Naive thymus-derived CD4-positive, alpha-beta T cell (primary cell): ENCODE data around the gene TRAF5. TPM values are rescaled to one million over a fixed set of nuclear protein-coding genes. Genes with fewer than 3 reads are reported as not detected.
A peak's percentile ranks its signal among the peaks of the same experiment; 100 is the strongest.

Source experiments
- ATAC-seq: fragments of 150-1000 bp; cut with Tn5 transposase; 2 replicates; pipeline ENCODE4 v1.10.0; 2021; ENCODE audit warnings: mild to moderate bottlenecking, moderate library complexity
- CTCF ChIA-PET: fragments of 350-600 bp; sonication (Branson Sonifier 250); formaldehyde crosslinking; loops from one replicate; lab custom pipeline; 2021; ENCODE audit warnings: antibody characterized with exemption; lab: Charles Lee
- POLR2A ChIA-PET: fragments of 350-600 bp; sonication (Branson Sonifier 250); formaldehyde crosslinking; loops from one replicate; lab custom pipeline; 2021; ENCODE audit warnings: antibody characterized with exemption, inconsistent platforms; lab: Charles Lee
- DNase-seq, 9 donors: peaks; one replicate each; pipeline versions ENCODE4 v3.0.0 to v3.0.0-alpha.2; 2020 to 2022; ENCODE audit warnings: mixed read lengths in 1 of 9
- H3K27ac ChIP-seq: one replicate; pipeline ENCODE4 v1.7.0; 2013; ENCODE audit warnings: mild to moderate bottlenecking, low read depth, low read length, moderate library complexity
- H3K27me3 ChIP-seq, 2 donors: one replicate each; pipeline ENCODE4 v1.7.0; 2013; ENCODE audit warnings: low read length in 2 of 2, mild to moderate bottlenecking in 2 of 2, moderate library complexity in 2 of 2; ENCODE audit not compliant: control insufficient read depth in 2 of 2, insufficient read depth in 2 of 2
- H3K36me3 ChIP-seq, 3 experiments: 1 replicate in 2 of 3; 2 replicates in 1 of 3; pipeline ENCODE4 v1.7.0; 2013; ENCODE audit warnings: low read length in 3 of 3, mild to moderate bottlenecking in 3 of 3, moderate library complexity in 1 of 3; ENCODE audit not compliant: insufficient read depth in 3 of 3, control insufficient read depth in 2 of 3
- H3K4me1 ChIP-seq, 2 donors: one replicate each; pipeline ENCODE4 v1.7.0; 2013; ENCODE audit warnings: low read length in 2 of 2, mild to moderate bottlenecking in 2 of 2, moderate library complexity in 1 of 2; ENCODE audit not compliant: control insufficient read depth in 2 of 2, insufficient read depth in 2 of 2
- H3K4me3 ChIP-seq: 2 replicates; pipeline ENCODE4 v1.7.0; 2013; ENCODE audit warnings: mild to moderate bottlenecking, low read length
- H3K9me3 ChIP-seq, 3 experiments: 1 replicate in 2 of 3; 2 replicates in 1 of 3; pipeline ENCODE4 v1.7.0; 2013; ENCODE audit warnings: low read length in 3 of 3; ENCODE audit not compliant: control insufficient read depth in 2 of 3
- H3K27ac Mint-ChIP-seq, 9 donors: one replicate each; pipeline ENCODE4 v1.8.0; 2020 to 2022; ENCODE audit warnings: mixed read lengths in 9 of 9, mild to moderate bottlenecking in 8 of 9, moderate library complexity in 5 of 9, inconsistent platforms in 2 of 9
- H3K27me3 Mint-ChIP-seq, 5 donors: one replicate each; pipeline ENCODE4 v1.8.0; 2021 to 2022; ENCODE audit warnings: mixed read lengths in 5 of 5, mild to moderate bottlenecking in 1 of 5
- H3K36me3 Mint-ChIP-seq, 5 donors: one replicate each; pipeline ENCODE4 v1.8.0; 2020 to 2022; ENCODE audit warnings: mixed read lengths in 5 of 5, mild to moderate bottlenecking in 3 of 5, inconsistent platforms in 1 of 5
- H3K4me1 Mint-ChIP-seq, 7 donors: one replicate each; pipeline ENCODE4 v1.8.0; 2020 to 2022; ENCODE audit warnings: mixed read lengths in 7 of 7, mild to moderate bottlenecking in 3 of 7, inconsistent platforms in 1 of 7
- H3K4me3 Mint-ChIP-seq, 10 donors: one replicate each; pipeline ENCODE4 v1.8.0; 2020 to 2022; ENCODE audit warnings: mild to moderate bottlenecking in 10 of 10, mixed read lengths in 10 of 10, moderate library complexity in 6 of 10, inconsistent platforms in 2 of 10
- H3K9me3 Mint-ChIP-seq, 11 donors: one replicate each; pipeline ENCODE4 v1.8.0; 2020 to 2022; ENCODE audit warnings: mixed read lengths in 11 of 11, mild to moderate bottlenecking in 4 of 11, inconsistent platforms in 1 of 11, moderate library complexity in 1 of 11
- intact Hi-C, 2 donors: fragments of 100-400 bp; cut with micrococcal nuclease; formaldehyde crosslinking; loops; one replicate each; pipeline ENCODE4 v1.15.1; 2023
- polyA plus RNA-seq, 2 donors: library from polyadenylated mRNA; unstranded; fragments of 300-500 nt; fragmentation: Illumina TruSeq; gene quantifications; one replicate each; pipeline ENCODE4 v1.2.3, GENCODE V29; 2021
- total RNA-seq, 6 experiments: library from RNA in 5 of 6; stranded (reverse) in 5 of 6; gene quantifications; 1 replicate in 5 of 6; 2 replicates in 1 of 6; pipeline ENCODE4 v1.2.3 and lab custom pipeline; 2021 to 2026

Gene TRAF5
- total and polyA plus RNA-seq, 7 experiments from 2014 or later, result 19.1 to 72.2 (median 41.5) TPM

- peak; percentile 34 for ATAC-seq
- H3K4me1 Mint-ChIP-seq, result peaks cover 74 to 97% (median 90%) of the 10 kb centered on the region in 7 donors
- intact Hi-C loops, result loop anchor here (1.0 to 2.0 kb wide), 4 partner anchors 8 to 18 kb away; partner anchors contain the start of gene TRAF5 (in 1 of the 2)
Observed at GRCh38 chr1:211334986-211335385, 8.4 kb downstream of the TRAF5 start.

DNA sequence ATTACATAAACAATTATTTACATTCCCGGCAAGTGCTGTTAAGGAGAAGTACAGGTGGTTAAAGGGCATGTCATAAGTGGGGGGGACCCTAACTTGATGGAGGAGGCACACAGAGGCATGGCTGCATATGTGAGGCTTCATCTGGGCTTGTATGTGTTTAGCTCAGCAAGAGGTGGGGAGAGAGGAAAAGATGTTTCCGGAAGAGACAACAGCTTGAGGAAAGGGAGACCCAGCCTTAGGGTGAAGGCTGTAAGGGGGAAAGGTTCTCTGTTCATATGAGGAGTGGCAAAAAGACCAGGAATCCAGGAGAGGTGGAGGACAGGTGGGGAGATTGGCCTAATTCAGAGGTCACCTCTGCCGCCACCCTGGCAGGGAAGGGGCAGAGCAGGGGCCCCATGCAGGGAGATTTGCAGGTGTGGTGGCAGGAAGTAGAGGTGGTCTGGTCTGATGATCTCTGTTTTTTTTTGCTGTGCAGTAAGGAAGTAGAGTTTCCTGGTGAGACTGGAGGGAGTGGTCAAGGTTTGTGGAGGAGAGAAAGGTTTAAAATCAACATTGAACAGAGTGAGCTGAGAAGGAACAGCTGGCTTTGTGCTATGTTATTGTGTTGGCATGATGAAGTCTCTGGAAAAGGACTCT lies 9.0 kb downstream of the TRAF5 start:
- H3K4me3 ChIP-seq, result peak overlapping the region; percentile 43
- Mint-ChIP-seq H3K4me3 (peak overlapping the region; percentile 77 to 87 (median 80)), H3K9me3 (no peaks in the 10 kb centered on the region), H3K27me3 (no peaks in the 10 kb centered on the region), H3K4me1 (peaks cover 72 to 97% (median 85%) of the 10 kb centered on the region in 7 donors), H3K36me3 (peaks cover 0 to 17% (median 15%) of the 10 kb centered on the region in 5 donors), H3K27ac (peak overlapping the region; percentile 78 to 97 (median 87))
- DNase-seq (peak in 6 of 9 donors; percentile 24 to 36 (median 33)), ATAC-seq (peak; percentile 72)
- no peaks in the 10 kb centered on the region for H3K27me3 ChIP-seq
- ChIA-PET POLR2A (interaction anchor here (0.7 to 6.5 kb wide), 7 partner anchors 8 to 51 kb away, joined by 3 to 49 read pairs (median 4); partner anchors contain the start of gene TRAF5), CTCF (interaction anchor here (1.0 to 5.1 kb wide), 3 partner anchors 9 to 18 kb away, joined by 3 to 25 read pairs (median 14); partner anchors contain the start of gene TRAF5)
- H3K4me1 ChIP-seq, result peaks cover 72 to 85% of the 10 kb centered on the region in 2 donors
- intact Hi-C loops, result loop anchor here (1.0 to 2.0 kb wide), 4 partner anchors 8 to 18 kb away; partner anchors contain the start of gene TRAF5 (in 1 of the 2)
- H3K27ac ChIP-seq, result peak overlapping the region; percentile 69
- no peaks in the 10 kb centered on the region for H3K9me3 ChIP-seq
- no peaks in the 10 kb centered on the region for H3K36me3 ChIP-seq

More at GRCh38 chr1:211334986-211335385, 8.4 kb downstream of the TRAF5 start:
- Mint-ChIP-seq H3K4me3 (peak overlapping the region; percentile 77 to 87 (median 80)), H3K36me3 (peaks cover 0 to 22% (median 14%) of the 10 kb centered on the region in 5 donors), H3K27me3 (no peaks in the 10 kb centered on the region), H3K9me3 (no peaks in the 10 kb centered on the region), H3K27ac (peak overlapping the region; percentile 78 to 97 (median 87))
- CTCF ChIA-PET, result interaction anchor here (0.6 to 5.1 kb wide), 3 partner anchors 9 to 21 kb away, joined by 3 to 25 read pairs (median 5); partner anchors contain the start of gene TRAF5
- Histone ChIP-seq H3K4me3 (peak overlapping the region; percentile 43), H3K27ac (peak overlapping the region; percentile 69), H3K4me1 (peaks cover 78 to 91% of the 10 kb centered on the region in 2 donors), H3K27me3 (no peaks in the 10 kb centered on the region), H3K36me3 (no peaks in the 10 kb centered on the region), H3K9me3 (no peaks in the 10 kb centered on the region)
- POLR2A ChIA-PET, result interaction anchor here (1.1 to 6.5 kb wide), 5 partner anchors 8 to 51 kb away, joined by 3 to 49 read pairs (median 4); partner anchors contain the start of gene TRAF5
- no peak for DNase-seq

- H3K9me3 Mint-ChIP-seq, result no peaks in the 10 kb centered on the region
- peak overlapping the region; percentile 78 to 97 (median 87) for H3K27ac Mint-ChIP-seq
- H3K27ac ChIP-seq, result peak overlapping the region; percentile 69
- ATAC-seq, result no peak
- no peaks in the 10 kb centered on the region for H3K36me3 ChIP-seq
- H3K27me3 ChIP-seq, result no peaks in the 10 kb centered on the region
- ChIA-PET CTCF (interaction anchor here (0.6 to 5.1 kb wide), 5 partner anchors 10 to 1905 kb away, joined by 3 to 25 read pairs (median 3); partner anchors contain the start of gene TRAF5), POLR2A (interaction anchor here (0.7 to 6.5 kb wide), 7 partner anchors 9 to 50 kb away, joined by 3 to 49 read pairs (median 4); partner anchors contain the start of gene TRAF5)
- H3K27me3 Mint-ChIP-seq, result no peaks in the 10 kb centered on the region
- intact Hi-C loops, result no loop called here
- H3K4me1 Mint-ChIP-seq, result peaks cover 72 to 97% (median 85%) of the 10 kb centered on the region in 7 donors
- no peak for DNase-seq
- peak overlapping the region; percentile 77 to 87 (median 80) for H3K4me3 Mint-ChIP-seq
- H3K4me1 ChIP-seq, result peaks cover 67 to 80% of the 10 kb centered on the region in 2 donors
- H3K9me3 ChIP-seq, result no peaks in the 10 kb centered on the region
- H3K4me3 ChIP-seq, result peak overlapping the region; percentile 43
- H3K36me3 Mint-ChIP-seq, result peaks cover 0 to 19% (median 13%) of the 10 kb centered on the region in 5 donors
Observed at GRCh38 chr1:211336161-211336560, 9.5 kb downstream of the TRAF5 start.

DNA sequence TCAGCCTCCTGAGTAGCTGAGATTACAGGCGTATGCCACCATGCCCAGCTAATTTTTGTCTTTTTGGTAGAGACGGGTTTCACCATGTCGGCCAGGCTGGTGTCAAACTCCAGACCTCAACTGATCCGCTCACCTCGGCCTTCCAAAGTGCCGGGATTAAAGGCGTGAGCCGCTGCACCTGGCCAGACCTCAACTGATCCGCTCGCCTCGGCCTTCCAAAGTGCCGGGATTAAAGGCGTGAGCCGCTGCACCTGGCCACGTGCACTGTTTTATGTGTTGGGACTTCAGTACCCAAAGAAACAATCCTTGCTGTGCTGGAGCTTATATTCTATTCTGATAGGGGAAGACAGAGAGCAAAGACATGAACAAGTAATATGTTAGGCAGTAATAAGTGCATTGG lies 10.1 kb downstream of the TRAF5 start:
- peak overlapping the region; percentile 78 to 97 (median 87) for H3K27ac Mint-ChIP-seq
- H3K4me3 ChIP-seq, result no peak overlapping the region
- no peaks in the 10 kb centered on the region for H3K9me3 Mint-ChIP-seq
- H3K27ac ChIP-seq, result peak overlapping the region; percentile 69
- CTCF ChIA-PET, result interaction anchor here (0.6 to 5.1 kb wide), 7 partner anchors 8 to 1904 kb away, joined by 3 to 25 read pairs (median 3); partner anchors contain the start of gene TRAF5
- H3K4me1 ChIP-seq, result peaks cover 67 to 84% of the 10 kb centered on the region in 2 donors
- no peak for DNase-seq
- peak overlapping the region; percentile 77 to 87 (median 80) for H3K4me3 Mint-ChIP-seq
- no peaks in the 10 kb centered on the region for H3K9me3 ChIP-seq
- H3K36me3 ChIP-seq, result no peaks in the 10 kb centered on the region
- no peaks in the 10 kb centered on the region for H3K27me3 ChIP-seq
- H3K4me1 Mint-ChIP-seq, result peaks cover 73 to 97% (median 87%) of the 10 kb centered on the region in 7 donors
- no peak for ATAC-seq
- POLR2A ChIA-PET, result interaction anchor here (1.0 to 6.5 kb wide), 4 partner anchors 10 to 24 kb away, joined by 3 to 49 read pairs (median 4); partner anchors contain the start of gene TRAF5
- H3K36me3 Mint-ChIP-seq, result peaks cover 0 to 19% (median 15%) of the 10 kb centered on the region in 5 donors
- intact Hi-C loops, result no loop called here
- H3K27me3 Mint-ChIP-seq, result no peaks in the 10 kb centered on the region

DNA sequence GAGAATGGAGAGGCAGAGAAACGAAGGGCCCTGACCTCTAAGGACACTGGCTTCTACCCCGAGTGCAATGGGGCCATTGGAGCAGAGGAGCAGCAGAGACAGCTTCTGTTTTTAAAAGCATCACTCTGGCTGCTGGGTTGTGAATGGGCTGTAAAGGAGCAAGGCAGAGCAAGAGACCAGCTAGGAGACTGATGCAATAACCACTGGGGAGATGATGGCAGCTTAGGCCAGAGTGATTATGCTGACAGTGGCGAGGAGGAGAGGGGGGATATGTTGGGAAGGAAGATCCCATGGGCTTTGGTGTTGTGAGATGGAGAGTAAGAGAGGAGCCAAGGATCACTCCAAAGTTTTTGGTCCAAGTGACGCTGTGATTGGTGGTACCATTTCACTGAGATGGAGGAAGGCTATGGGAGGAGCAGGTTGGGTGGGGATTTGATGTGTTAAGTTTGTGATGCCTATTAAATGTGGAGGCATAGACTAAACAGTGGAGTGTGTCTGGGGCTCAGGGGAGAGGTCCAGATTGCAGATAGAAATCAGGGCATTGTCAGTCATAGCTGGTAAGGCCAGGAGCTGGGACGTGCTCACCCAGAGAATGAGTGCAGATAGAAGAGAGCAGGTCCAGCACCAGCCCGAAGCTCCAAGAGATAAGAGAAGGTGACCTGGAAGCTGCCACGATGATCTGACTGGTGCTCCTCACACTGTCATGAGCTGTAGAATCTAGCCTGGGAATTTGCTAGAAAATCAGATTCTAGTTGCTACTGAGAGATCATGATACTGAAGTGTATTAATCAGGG lies 11.0 kb downstream of the TRAF5 start:
- H3K27ac Mint-ChIP-seq, result peak overlapping the region; percentile 59 to 97 (median 87)
- H3K36me3 ChIP-seq, result no peaks in the 10 kb centered on the region
- ChIA-PET POLR2A (interaction anchor here (0.6 to 6.5 kb wide), 4 partner anchors 10 to 45 kb away, joined by 3 to 49 read pairs (median 4); partner anchors contain the start of gene TRAF5), CTCF (interaction anchor here (1.2 to 5.1 kb wide), 4 partner anchors 9 to 14 kb away, joined by 3 to 25 read pairs (median 10); partner anchors contain the start of gene TRAF5)
- no peaks in the 10 kb centered on the region for H3K27me3 Mint-ChIP-seq
- intact Hi-C loops, result no loop called here
- H3K9me3 ChIP-seq, result no peaks in the 10 kb centered on the region
- peaks cover 0 to 19% (median 15%) of the 10 kb centered on the region in 5 donors for H3K36me3 Mint-ChIP-seq
- H3K27ac ChIP-seq, result peak overlapping the region; percentile 69
- peak overlapping the region; percentile 7 to 87 (median 78) for H3K4me3 Mint-ChIP-seq
- H3K4me1 ChIP-seq, result peaks cover 69 to 79% of the 10 kb centered on the region in 2 donors
- peaks cover 69 to 94% (median 85%) of the 10 kb centered on the region in 7 donors for H3K4me1 Mint-ChIP-seq
- ATAC-seq (no peak), DNase-seq (no peak)
- H3K9me3 Mint-ChIP-seq, result no peaks in the 10 kb centered on the region
- H3K4me3 ChIP-seq, result no peak overlapping the region
- no peaks in the 10 kb centered on the region for H3K27me3 ChIP-seq
